AG04450 (cell line): ENCODE data around the gene INSM2. TPM values are rescaled to one million over a fixed set of nuclear protein-coding genes. Genes with fewer than 3 reads are reported as not detected.

Source experiments
- CTCF ChIA-PET: fragments of 300-600, 350-600 bp; formaldehyde crosslinking; extraction: SDS; loops from one replicate; lab custom pipeline; 2022; ENCODE audit warnings: antibody characterized with exemption, inconsistent platforms; lab: Charles Lee
- POLR2A ChIA-PET: fragments of 350-600 bp; formaldehyde crosslinking; extraction: SDS; loops from one replicate; lab custom pipeline; 2021; ENCODE audit warnings: antibody characterized with exemption, inconsistent platforms; lab: Yijun Ruan, JAX
- DNase-seq: peaks from one replicate; pipeline ENCODE4 v3.0.0-alpha.2; 2011; ENCODE audit warnings: low read depth, low spot score
- H3K27ac ChIP-seq: one replicate; pipeline ENCODE4 v1.5.1; 2012; ENCODE audit warnings: low read depth, low read length, control low read depth
- H3K27me3 ChIP-seq: one replicate; pipeline ENCODE4 v1.6.0; 2012; ENCODE audit warnings: low read length; ENCODE audit not compliant: control insufficient read depth, insufficient read depth
- H3K4me3 ChIP-seq: 2 replicates; pipeline ENCODE4 v1.5.1; 2011; ENCODE audit warnings: mild to moderate bottlenecking, low read depth, low read length, control low read depth
- H3K9me3 ChIP-seq: 2 replicates; pipeline ENCODE4 v1.5.1; 2012; ENCODE audit warnings: low read length; ENCODE audit not compliant: control insufficient read depth, insufficient read depth
- CTCF ChIP-seq: IDR thresholded peaks from 2 replicates; pipeline ENCODE4 v1.5.1; 2011; ENCODE audit warnings: low read depth, low read length, control low read depth, inconsistent platforms
- polyA plus RNA-seq: library from polyadenylated mRNA; depleted of rRNA; stranded (reverse); fragments of >200 nt; gene quantifications from 2 replicates; pipeline ENCODE4 v1.2.3, GENCODE V29; 2011

The INSM2 gene
- polyA plus RNA-seq, 1 experiment, result not detected

GRCh38 chr14:35539969-35540368 lies 6.0 kb downstream of the INSM2 start:
- ChIA-PET POLR2A (no interaction called here), CTCF (no interaction called here)
- Histone ChIP-seq H3K4me3 (no peak overlapping the region), H3K9me3 (peaks cover 5% of the 10 kb centered on the region; the same call in 1 of the 2 replicates), H3K27me3 (peaks cover 7% of the 10 kb centered on the region), H3K27ac (no peak overlapping the region)
- no peak for TF ChIP-seq CTCF
- DNase-seq, result no peak

DNA sequence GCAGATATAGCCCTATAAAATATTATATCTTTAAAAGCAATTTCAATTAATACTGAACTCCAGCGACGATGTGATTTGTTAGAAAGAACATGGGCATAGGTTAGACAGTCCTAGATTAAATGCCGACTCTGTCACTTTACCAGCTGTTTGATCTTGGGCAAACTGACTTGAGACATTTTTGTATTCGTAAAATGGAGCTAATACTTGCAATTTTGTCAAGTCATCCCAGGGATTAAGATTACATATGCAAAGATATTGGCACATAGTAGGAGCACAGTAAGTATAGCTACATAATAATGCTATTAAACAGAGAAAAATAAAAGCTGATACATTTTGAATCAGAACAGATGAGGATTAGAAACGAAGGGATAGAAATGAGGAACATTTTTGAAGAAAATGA lies 9.0 kb downstream of the INSM2 start:
- DNase-seq, result no peak
- CTCF ChIA-PET, result interaction anchor here (1.9 kb wide), 1 partner anchor 144 kb away, joined by 5 read pairs; no protein-coding TSS in a partner anchor

GRCh38 chr14:35549551-35549950 lies 15.6 kb downstream of the INSM2 start:
- Histone ChIP-seq H3K9me3 (no peaks in the 10 kb centered on the region), H3K27me3 (no peaks in the 10 kb centered on the region), H3K27ac (no peak overlapping the region), H3K4me3 (no peak overlapping the region)
- no peak for TF ChIP-seq CTCF
- CTCF ChIA-PET, result no interaction called here
- DNase-seq, result no peak
- POLR2A ChIA-PET, result no interaction called here

More for the DNA sequence above, 9.0 kb downstream of the INSM2 start:
- Histone ChIP-seq H3K9me3 (no peaks in the 10 kb centered on the region), H3K27ac (no peak overlapping the region), H3K27me3 (no peaks in the 10 kb centered on the region), H3K4me3 (no peak overlapping the region)
- TF ChIP-seq CTCF, result no peak
- POLR2A ChIA-PET, result no interaction called here

DNA sequence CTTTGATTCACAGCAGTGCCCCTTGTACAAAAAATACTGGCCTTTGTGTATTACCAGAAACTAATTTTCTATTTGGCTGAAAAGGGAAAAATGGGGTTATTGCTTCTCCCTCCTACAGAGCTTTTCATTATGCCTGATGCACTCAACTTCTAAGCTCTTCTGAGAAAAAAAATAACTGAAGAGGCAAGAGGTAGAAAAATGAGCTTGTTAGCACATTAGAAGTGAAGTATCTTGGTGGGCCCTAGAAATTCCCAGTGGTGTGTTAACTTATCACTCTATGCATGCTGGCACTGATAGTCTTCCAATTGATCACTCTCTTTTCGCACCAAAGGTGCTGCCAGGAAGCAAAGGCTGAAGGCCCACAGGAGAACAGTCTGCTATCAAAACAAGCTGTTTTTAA lies 17.1 kb downstream of the INSM2 start:
- DNase-seq, result no peak
- Histone ChIP-seq H3K9me3 (no peaks in the 10 kb centered on the region), H3K27me3 (no peaks in the 10 kb centered on the region), H3K27ac (no peak overlapping the region), H3K4me3 (no peak overlapping the region)
- no peak for TF ChIP-seq CTCF
- ChIA-PET POLR2A (no interaction called here), CTCF (no interaction called here)

GRCh38 chr14:35553808-35554207 lies 19.8 kb downstream of the INSM2 start:
- DNase-seq, result no peak
- TF ChIP-seq CTCF, result no peak
- Histone ChIP-seq H3K9me3 (no peaks in the 10 kb centered on the region), H3K27me3 (no peaks in the 10 kb centered on the region), H3K27ac (no peak overlapping the region), H3K4me3 (no peak overlapping the region)
- ChIA-PET CTCF (no interaction called here), POLR2A (interaction anchor here (0.6 kb wide), 1 partner anchor 10 kb away, joined by 3 read pairs; no protein-coding TSS in a partner anchor)
